IPS-NIHi7 (cell line): ENCODE measurements around the gene RPS8.
"Not testable (repeated sequence)": the region's sequence is repeated elsewhere in the genome, so short reads cannot be mapped to it uniquely, and the experiment has no call there.

Experiments
- DNase-seq: peaks from one replicate; pipeline ENCODE4 v3.0.0; 2012; ENCODE audit warnings: mixed read lengths; ENCODE audit errors: extremely low spot score

The RPS8 gene

DNA sequence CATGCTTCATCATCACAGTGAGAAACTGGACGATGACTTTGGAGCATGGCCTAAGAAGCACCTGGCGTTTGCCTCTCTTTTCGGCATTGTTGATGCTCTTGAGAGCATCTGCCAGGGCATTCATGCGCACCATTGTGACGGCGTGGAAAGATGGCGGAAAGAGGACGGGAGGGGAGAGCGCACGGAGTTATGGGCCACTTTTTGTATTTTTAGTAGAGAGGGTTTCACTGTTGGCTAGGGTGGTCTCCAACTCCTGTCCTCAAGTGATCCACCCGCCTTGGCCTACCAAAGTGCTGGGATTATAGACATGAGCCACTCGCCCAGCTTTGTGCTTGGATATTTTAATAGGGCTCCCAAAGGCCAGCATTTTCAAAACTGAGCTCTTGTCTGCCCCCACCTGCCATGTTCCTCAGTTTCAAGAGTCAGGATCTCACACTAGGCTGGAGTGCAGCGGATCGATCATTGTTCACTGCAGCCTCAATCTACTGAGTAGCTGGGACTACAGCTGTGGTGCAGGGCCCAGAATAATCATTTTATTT, 5.3 kb downstream of the RPS8 start:
- DNase-seq = no peak

- DNase-seq = no peak
Observed at GRCh38 chr1:44783697-44784093, 8.4 kb downstream of the RPS8 start.

DNA sequence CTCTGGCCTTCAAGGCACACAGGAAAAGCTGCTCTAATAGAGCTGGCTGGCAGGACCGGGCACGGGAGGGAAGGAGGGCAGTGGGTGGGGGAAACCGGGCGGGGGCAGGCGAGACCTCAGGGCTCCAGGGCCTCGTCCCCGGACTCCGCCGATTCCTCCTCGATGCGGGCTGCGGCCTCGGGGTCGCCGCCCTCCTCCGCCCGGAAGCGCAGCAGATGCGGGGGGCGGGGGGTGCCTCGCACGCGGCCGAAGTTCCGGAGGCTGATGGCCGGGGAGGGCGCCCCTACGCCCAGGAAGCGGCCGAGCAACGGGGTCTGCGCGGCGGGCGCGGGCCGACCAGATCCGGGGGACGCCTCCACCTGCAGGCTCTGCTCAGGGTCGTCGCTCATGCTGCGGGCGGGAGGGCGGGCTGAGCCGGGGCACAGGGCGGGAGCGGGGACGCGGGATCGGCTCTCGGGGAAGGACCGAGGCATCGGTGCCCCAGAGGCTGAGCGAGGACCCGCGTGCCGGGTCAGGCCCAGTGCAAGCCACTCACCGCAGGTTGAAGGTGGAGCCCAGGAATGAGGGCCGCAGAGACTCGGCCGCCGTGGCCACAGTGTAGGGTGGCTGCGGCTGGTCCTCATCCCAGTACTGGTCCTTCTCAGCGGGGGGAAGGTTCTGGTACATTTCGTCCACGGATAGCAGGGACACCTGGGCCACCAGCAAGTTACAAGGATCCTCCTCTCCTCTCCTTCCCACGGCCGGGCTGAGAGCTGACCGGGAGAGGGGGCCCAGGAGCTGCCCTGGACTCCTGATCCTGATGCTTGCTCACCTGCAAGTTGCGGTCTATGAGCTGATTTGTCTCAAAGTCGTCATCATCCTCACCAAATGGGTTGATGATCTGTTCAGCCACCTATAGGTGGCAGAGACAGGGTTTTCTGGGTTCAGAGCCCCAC, 9.0 kb downstream of the RPS8 start:
- peak; percentile 31 for DNase-seq

DNA sequence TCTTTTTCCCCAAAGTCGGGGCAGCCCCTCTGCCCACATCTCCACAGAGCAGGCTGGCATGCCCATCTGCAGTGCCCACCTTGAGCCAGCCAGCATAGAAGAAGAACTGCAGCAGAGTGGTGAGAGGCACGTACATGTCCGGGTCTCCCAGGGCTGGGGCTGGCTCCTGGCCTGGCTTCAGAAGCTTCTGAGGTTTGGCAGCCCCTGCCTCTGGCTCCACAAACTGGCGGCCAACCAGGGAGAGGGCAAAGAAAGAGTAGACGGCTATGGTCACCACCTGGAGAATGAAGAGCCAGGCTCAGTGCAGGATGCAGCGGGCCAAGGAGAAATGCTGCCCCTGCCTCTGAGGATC, 9.7 kb downstream of the RPS8 start:
- DNase-seq = no peak

DNA sequence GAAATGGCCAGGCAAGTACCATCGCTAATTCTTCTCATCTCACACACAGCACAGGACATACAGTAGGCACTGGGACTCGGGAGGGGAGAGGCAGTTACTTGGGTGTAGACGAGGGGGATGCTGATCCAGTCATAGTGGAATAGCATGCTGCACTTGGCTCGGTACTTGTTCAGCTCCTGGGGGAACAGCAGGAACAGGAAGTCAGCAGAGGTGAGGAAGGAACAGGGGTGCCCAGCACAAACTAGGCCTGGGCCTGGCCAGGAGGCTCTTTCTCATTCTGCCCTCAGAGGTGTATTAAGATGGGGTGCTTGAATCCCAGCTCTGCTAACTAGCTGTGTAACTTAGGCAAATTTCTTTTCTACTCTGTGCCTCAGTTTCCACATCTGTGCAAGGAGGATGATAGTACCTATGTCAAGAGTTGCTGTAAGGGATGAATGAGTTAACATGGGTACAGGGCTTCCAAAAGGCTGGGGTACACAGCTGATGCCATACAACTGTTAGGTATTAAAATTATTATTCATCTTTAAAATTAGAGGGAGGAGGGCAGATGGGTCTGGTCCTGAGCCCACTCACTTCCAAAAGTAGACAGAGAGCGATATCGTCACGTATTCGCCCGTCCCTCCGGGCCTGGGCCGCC, 10.3 kb downstream of the RPS8 start:
- no peak for DNase-seq

DNA sequence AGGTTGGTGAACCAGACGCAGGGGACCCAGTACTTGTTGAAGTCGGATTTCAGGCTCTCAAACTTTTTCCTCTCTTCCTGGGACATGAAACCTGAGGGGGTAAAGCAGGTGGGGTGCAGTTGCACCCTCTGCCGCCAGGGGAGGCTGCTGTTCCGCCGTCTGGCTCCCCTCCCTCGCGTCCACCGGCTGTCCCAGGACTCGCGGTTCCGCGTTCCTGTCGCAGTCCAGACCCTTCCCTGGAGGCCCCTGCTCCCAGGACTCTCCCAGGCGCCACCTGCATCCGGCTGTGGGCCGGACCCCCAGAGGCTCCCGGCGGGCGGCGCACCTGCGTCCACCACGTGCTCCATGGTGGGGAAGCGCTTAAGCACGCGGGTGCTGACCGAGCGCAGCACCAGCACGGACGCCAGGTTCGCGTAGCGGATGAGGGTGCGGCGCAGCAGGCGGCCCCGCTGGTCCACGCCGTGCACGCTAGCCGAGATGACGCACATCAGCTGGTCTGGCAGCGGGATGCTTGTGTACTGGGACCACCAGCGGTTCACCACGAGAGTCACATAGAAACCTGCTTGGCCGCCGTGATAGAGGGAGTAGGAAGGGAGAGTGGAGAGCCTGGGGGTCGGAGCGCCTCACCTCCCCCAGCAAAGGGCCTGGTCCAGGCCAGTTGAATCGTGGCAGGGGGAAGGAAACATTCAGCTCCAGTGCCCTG, 10.9 kb downstream of the RPS8 start:
- peak; percentile 79 for DNase-seq

DNA sequence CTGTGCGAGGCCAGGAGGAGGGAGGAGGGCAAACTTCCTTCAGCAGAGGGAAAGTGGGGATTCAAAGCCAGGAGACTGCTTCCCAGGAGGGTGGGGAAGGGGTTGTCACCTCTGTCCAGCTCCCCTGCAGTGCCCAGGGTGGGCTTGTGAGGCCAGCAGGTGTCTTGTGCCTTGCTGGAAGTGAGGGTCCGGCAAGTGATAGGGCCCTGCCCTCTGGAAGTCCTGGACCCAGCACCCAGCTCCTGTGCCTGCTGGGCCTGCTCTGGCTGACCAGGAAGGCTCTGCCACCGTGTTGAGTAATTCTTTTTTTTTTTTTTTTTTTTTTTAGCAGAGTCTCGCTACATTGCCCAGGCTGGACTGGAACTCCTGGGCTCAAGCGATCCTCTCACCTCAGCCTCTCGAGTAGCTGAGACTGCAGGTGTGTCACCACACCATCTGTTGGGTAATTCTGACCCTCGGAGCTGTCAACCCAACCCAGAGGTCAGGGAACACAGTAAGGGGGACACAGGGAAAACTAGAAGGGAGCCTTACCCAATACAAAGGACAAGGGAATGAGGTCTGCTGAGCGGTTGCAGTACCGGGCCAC, 11.6 kb downstream of the RPS8 start:
- no peak for DNase-seq

- DNase-seq = no peak
Observed at GRCh38 chr1:44787506-44787905, 12.2 kb downstream of the RPS8 start.

DNA sequence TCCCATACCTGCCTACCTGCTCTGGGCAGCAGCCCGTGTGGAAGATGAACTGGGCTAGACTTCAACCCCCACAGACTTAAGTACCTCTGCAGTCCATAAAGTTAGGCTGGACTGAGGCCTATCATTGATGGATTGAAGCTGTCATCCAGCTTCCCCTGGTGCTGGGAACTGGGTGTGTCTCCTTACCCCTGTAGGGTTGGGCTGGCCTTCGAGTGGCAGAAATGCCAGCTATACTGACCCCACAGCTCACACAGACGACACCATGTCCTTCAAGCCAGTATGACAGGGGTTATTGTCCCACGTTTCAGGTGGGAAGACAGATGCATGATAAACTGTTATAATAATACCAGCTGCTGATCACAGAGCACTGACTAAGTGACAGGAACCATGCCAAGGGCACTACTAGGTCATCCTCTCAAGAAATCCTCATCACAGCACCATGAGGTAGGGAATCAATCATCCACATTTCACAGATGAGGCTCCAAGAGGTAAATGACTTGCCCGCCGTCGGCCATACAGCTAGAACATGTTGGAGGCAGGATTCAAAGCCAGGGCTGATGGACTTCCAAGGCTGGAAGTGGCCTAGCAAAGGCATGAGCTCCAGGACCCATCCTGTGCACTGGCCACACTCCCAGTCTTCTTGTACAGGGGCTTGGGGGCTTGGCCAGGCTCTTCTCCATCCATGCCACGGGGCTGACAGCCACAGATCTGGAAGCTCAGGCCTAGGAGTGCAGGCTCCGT, 12.9 kb downstream of the RPS8 start, which contains the start of gene BEST4:
Gene BEST4, minus strand, starts transcription at position 51 of the 741 bp plus-strand sequence. CDS start 465 bp downstream, outside the sequence.
- DNase-seq = no peak

DNA sequence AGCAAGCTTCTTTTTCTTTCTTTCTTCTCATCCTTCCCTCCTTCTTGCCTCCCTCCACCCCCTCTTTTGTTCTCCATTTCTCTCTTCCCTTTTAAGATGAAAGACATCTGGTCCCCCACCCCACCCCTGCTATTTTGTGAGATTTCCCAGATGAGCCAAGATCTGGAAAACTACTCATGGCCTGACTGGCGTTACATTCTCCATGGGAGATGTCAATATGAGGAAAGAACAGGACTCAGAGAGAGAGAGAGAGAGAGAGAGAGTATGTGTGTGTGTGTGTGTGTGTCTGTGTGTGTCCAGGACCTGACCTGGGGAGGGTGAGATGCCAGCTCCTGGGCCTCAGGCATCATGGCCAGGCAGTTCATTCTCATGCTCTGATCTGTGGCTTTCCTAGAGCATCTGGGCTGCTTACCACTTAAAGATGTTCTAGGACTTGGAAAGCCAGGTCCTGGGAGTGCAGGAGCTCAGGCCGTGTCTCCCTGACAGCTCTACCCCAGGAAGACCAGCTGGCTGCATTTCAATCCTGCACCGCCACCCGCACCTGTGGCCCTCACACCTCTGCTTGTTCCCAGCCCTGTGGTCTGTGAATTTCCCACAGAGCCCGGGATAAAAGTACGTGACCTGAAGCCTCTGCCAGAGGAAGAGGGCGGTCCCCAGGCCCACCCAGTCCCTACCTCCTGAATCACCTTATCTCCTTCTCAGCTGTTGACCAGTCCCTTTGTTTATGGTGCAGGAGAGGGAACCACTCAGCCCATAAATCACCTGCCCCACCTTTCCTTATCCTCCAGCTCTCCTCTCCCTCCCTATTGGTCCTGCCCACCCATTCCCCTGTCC, 15.8 kb downstream of the RPS8 start:
- DNase-seq = no peak

- no peak for DNase-seq
Observed at GRCh38 chr1:44792736-44793502, 17.6 kb downstream of the RPS8 start.

DNA sequence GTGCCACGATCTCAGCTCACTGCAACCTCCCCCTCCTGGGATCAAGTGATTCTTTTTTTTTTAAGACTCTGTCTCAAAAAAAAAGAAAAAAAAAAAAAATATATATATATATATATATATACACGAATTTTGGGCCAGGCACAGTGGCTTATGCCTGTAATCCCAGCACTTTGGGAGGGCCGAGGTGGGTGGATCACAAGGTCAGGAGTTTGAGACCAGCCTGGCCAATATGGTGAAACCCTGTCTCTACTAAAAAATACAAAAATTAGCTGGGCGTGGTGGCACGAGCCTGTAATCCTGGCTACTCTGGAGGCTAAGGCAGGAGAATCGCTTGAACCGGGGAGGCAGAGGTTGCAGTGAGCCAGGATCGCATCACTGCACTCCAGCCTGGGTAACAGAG, 22.5 kb downstream of the RPS8 start:
- DNase-seq = not testable (repeated sequence)

DNA sequence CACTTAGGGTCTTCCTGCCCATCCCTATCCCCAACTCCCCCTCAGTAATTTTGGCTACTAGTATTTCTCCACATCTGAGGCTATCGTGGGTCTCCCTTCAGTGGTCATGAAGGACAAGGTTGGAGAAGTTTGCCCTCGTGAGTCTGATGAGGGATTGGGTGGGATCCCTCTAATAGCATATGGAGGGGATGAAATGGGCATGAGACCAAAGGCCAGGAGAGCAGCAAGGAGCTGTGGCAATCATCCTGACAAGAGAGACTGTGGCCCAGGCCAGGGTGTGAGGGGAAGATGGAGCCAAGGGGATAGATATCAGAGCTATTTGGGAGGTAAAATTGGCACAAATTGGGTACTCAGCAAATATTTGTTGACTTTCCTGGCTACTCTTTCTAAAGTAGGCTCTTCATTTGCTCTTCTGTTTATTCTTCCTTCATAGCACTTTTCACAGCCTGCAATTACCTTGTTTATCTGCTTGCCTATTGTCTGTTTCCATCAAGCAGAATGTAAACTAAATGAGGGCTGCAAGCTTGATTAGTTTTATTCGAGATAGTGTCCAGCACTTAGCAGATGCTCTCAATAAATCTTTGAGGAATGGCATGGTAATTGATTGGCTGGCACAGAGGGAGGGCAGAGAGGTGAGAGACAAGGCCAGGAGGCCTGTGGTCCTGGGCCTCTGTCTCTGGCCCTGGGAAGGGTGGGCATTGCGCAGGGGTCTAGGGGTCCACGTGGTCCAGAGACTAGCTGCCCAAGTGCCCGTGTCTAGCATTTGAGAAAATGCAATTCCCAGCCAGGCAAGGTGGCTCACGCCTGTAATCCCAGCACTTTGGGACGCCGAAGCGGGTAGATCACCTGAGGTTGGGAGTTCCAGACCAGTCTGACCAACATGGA, 23.4 kb downstream of the RPS8 start:
- DNase-seq = no peak

DNA sequence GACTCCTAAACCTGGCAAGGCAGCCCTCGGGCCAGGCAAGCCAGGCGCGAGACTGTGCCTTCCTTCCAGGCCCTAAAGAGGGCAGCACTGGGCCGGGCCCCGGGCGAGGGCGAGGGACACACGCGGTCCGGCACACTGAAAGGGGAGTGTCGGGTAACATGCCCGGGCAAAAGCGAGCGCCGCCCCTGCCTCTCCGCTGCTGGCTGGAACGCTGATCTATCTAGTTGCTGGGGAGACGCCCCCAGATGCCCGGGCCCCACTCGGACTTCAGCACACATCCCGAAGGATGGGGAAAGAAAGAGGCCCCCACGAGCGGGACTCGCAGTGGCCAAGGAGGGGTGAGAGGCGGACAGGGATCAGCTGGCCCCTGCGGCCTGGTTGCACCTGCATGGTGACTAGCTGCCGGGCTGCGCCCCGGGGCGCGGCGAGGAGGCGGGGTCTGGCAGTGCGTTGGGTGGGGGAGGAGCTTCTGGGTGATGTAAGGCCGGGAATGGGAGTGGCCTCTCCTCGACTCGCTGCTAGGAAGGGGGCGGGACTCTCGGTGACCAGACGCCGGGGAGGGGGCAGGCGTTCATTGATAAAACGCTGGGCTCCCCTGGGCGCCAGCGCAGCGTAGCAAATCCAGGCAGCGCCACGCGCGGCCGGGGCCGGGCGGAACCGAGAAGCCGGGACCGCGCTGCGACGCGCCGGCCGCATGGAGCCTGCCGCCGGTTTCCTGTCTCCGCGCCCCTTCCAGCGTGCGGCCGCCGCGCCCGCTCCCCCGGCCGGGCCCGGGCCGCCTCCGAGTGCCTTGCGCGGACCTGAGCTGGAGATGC, 24.6 kb downstream of the RPS8 start, which contains the start of gene PLK3:
Gene PLK3, plus strand, starts transcription at position 608 of the 815 bp plus-strand sequence. Its CDS starts 87 bp downstream, at position 695.
- peak; percentile 88 for DNase-seq

GRCh38 chr1:44801491-44802305, 26.4 kb downstream of the RPS8 start:
- DNase-seq = no peak

GRCh38 chr1:44802306-44803061, 27.1 kb downstream of the RPS8 start:
- DNase-seq = no peak
